IMR-90 (cell line): ENCODE results near the gene EFNA5. TPM values are rescaled to one million over a fixed set of nuclear protein-coding genes. Genes with fewer than 3 reads are reported as not detected.
A peak's percentile ranks its signal among the peaks of the same experiment; 100 is the strongest.

Experiments used
- ATAC-seq: fragments of 200-7000 bp; cut with Tn5 transposase; 2 replicates; pipeline ENCODE4 v1.9.1; 2020; ENCODE audit warnings: low read depth, mild to moderate bottlenecking, moderate library complexity
- BruUV-seq: library from RNA; stranded (reverse); fragments of 400-500 nt; replicated peaks from 2 replicates; lab custom pipeline; 2021; lab: Mats Ljungman, UMichigan
- CTCF ChIA-PET: fragments of 300-600 bp; formaldehyde crosslinking; extraction: SDS; loops from one replicate; lab custom pipeline; 2021; ENCODE audit warnings: antibody characterized with exemption; lab: Yijun Ruan, JAX
- POLR2A ChIA-PET: fragments of 300-600 bp; sonication (Branson Sonifier 250); formaldehyde crosslinking; loops from one replicate; lab custom pipeline; 2022; ENCODE audit warnings: antibody characterized with exemption; ENCODE audit not compliant: unreplicated experiment; lab: Charles Lee
- DNase-seq: peaks from one replicate; pipeline ENCODE4 v3.0.0; 2013
- H2AFZ ChIP-seq: replicated peaks from 2 replicates; pipeline ENCODE3; 2013; ENCODE audit warnings: low read length, mild to moderate bottlenecking; ENCODE audit not compliant: poor library complexity
- H2AK5ac ChIP-seq: 2 replicates; pipeline ENCODE4 v1.6.1; 2013; ENCODE audit warnings: low read depth, low read length, inconsistent platforms
- H2AK9ac ChIP-seq: replicated peaks from 2 replicates; pipeline ENCODE3; 2013; ENCODE audit warnings: mild to moderate bottlenecking, low read depth, low read length, moderate library complexity; ENCODE audit not compliant: poor library complexity
- H2BK120ac ChIP-seq: 2 replicates; pipeline ENCODE4 v1.6.1; 2013; ENCODE audit warnings: low read depth, low read length, inconsistent platforms
- H2BK15ac ChIP-seq: 3 replicates; pipeline ENCODE4 v1.6.1; 2013; ENCODE audit warnings: low read depth, low read length, inconsistent platforms
- H2BK20ac ChIP-seq: 2 replicates; pipeline ENCODE4 v1.6.1; 2013; ENCODE audit warnings: low read depth, mild to moderate bottlenecking, inconsistent platforms, low read length, moderate library complexity
- H2BK5ac ChIP-seq: 2 replicates; pipeline ENCODE4 v1.6.1; 2013; ENCODE audit warnings: mild to moderate bottlenecking, low read depth, low read length, inconsistent platforms; ENCODE audit not compliant: poor library complexity, severe bottlenecking
- H3K14ac ChIP-seq: replicated peaks from 2 replicates; pipeline ENCODE4 v1.6.1; 2013; ENCODE audit warnings: low read depth, low read length, inconsistent platforms
- H3K18ac ChIP-seq: 2 replicates; pipeline ENCODE4 v1.6.1; 2013; ENCODE audit warnings: low read depth, low read length, control low read depth
- H3K23ac ChIP-seq: 2 replicates; pipeline ENCODE4 v1.6.1; 2013; ENCODE audit warnings: low read depth, low read length, inconsistent platforms
- H3K27ac ChIP-seq: 2 replicates; pipeline ENCODE4 v1.5.1; 2013; ENCODE audit warnings: mild to moderate bottlenecking, control low read depth, low read length; ENCODE audit not compliant: insufficient read depth
- H3K27me3 ChIP-seq: 2 replicates; pipeline ENCODE4 v1.6.1; 2013; ENCODE audit warnings: low read length; ENCODE audit not compliant: control insufficient read depth, insufficient read depth
- H3K36me3 ChIP-seq: 2 replicates; pipeline ENCODE4 v1.6.1; 2013; ENCODE audit warnings: low read length, mixed read lengths; ENCODE audit not compliant: control insufficient read depth, insufficient read depth
- H3K4ac ChIP-seq: 2 replicates; pipeline ENCODE4 v1.6.1; 2013; ENCODE audit warnings: low read depth, low read length, inconsistent platforms
- H3K4me1 ChIP-seq: 2 replicates; pipeline ENCODE4 v1.6.1; 2013; ENCODE audit warnings: low read length, mixed read lengths; ENCODE audit not compliant: control insufficient read depth, insufficient read depth
- H3K4me2 ChIP-seq: 2 replicates; pipeline ENCODE4 v1.6.1; 2013; ENCODE audit warnings: low read depth, mild to moderate bottlenecking, control low read depth, low read length, moderate library complexity
- H3K4me3 ChIP-seq: 2 replicates; pipeline ENCODE4 v1.5.1; 2013; ENCODE audit warnings: low read depth, mild to moderate bottlenecking, control low read depth, low read length, moderate library complexity; ENCODE audit not compliant: insufficient read depth
- H3K56ac ChIP-seq: 2 replicates; pipeline ENCODE4 v1.6.1; 2013; ENCODE audit warnings: low read length, inconsistent platforms; ENCODE audit not compliant: insufficient read depth; ENCODE audit errors: extremely low read depth
- H3K79me1 ChIP-seq, 2 experiments: 2 replicates each; pipeline ENCODE4 v1.6.1; 2013; ENCODE audit warnings: low read length in 2 of 2, inconsistent platforms in 1 of 2, low read depth in 1 of 2
- H3K9ac ChIP-seq: 2 replicates; pipeline ENCODE4 v1.6.1; 2013; ENCODE audit warnings: low read depth, low read length, control low read depth
- H3K9me1 ChIP-seq: 2 replicates; pipeline ENCODE4 v1.6.1; 2013; ENCODE audit warnings: low read length, inconsistent platforms; ENCODE audit not compliant: insufficient read depth
- H3K9me3 ChIP-seq: 2 replicates; pipeline ENCODE4 v1.6.1; 2013; ENCODE audit warnings: low read length; ENCODE audit not compliant: control insufficient read depth, insufficient read depth
- H4K20me1 ChIP-seq: 2 replicates; pipeline ENCODE4 v1.6.1; 2013; ENCODE audit warnings: low read length, inconsistent platforms; ENCODE audit not compliant: insufficient read depth
- H4K5ac ChIP-seq: 2 replicates; pipeline ENCODE4 v1.6.1; 2013; ENCODE audit warnings: mild to moderate bottlenecking, low read depth, low read length, control low read depth
- H4K8ac ChIP-seq, 2 experiments: 2 replicates each; pipeline ENCODE4 v1.6.1; 2013; ENCODE audit warnings: low read depth in 2 of 2, low read length in 2 of 2, control low read depth in 1 of 2, inconsistent platforms in 1 of 2
- H4K91ac ChIP-seq: 2 replicates; pipeline ENCODE4 v1.6.1; 2013; ENCODE audit warnings: low read depth, low read length, inconsistent platforms; ENCODE audit not compliant: insufficient read depth
- CTCF ChIP-seq: conservative IDR thresholded peaks from 2 replicates; pipeline ENCODE4 v1.5.1; 2012; ENCODE audit warnings: mild to moderate bottlenecking, low read depth, low read length, improper control_type of control experiment
- MXI1 ChIP-seq: IDR thresholded peaks from 2 replicates; pipeline ENCODE4 v1.6.1; 2012; ENCODE audit warnings: low read depth, mild to moderate bottlenecking, low read length, moderate library complexity, borderline replicate concordance
- NFE2L2 ChIP-seq: fragments of 150-350 bp; IDR thresholded peaks from 2 replicates; pipeline ENCODE4 v1.6.1; 2016; ENCODE audit warnings: low read depth, mild to moderate bottlenecking, low read length
- WGBS, 2 experiments: methylation state at CpG; one replicate each; pipeline versions ENCODE4 v1.1.5 to v1.1.7; 2013; ENCODE audit warnings: missing lambda C conversion rate in 2 of 2; ENCODE audit not compliant: insufficient read length in 1 of 2; ENCODE audit errors: extremely low coverage in 2 of 2; 5-methylcytosine and 5-hydroxymethylcytosine counted together
- dilution Hi-C: fragments of 300-500 bp; cut with HindIII; formaldehyde crosslinking; loops from one replicate; pipeline ENCODE4 v1.14.3; 2018; ENCODE audit warnings: low sequenced_read_pairs; ENCODE audit not compliant: unreplicated experiment
- in situ Hi-C: fragments of 300-500 bp; cut with MboI; formaldehyde crosslinking; loops from 3 replicates; pipeline ENCODE4 v1.14.3; 2019; ENCODE audit warnings: low sequenced_read_pairs, inconsistent platforms, mixed read lengths
- intact Hi-C: fragments of 100-400 bp; cut with micrococcal nuclease; formaldehyde crosslinking; loops from 2 replicates; pipeline ENCODE4 v1.10.0; 2022
- polyA plus RNA-seq, 3 experiments: library from polyadenylated mRNA; depleted of rRNA; stranded (reverse); fragments of >200 nt; gene quantifications; 2 replicates each; pipeline ENCODE4 v1.2.3, GENCODE V29; 2012; ENCODE audit warnings: low replicate concordance in 1 of 3
- total RNA-seq: library from RNA; depleted of rRNA; stranded (reverse); fragments of >200 nt; gene quantifications from 2 replicates; pipeline ENCODE4 v1.2.3, GENCODE V29; 2012

Gene EFNA5
- total and polyA plus RNA-seq, 2 of the 4 experiments (the other 2 are of a cell fraction) = 1.5 to 1.6 TPM

- Histone ChIP-seq H3K27me3 (no peaks in the 10 kb centered on the region), H2BK20ac (no peak overlapping the region), H3K18ac (no peak overlapping the region), H2BK15ac (no peak overlapping the region), H2AK9ac (no peak overlapping the region), H3K14ac (no peak overlapping the region), H4K91ac (no peak overlapping the region; the same call in 1 of the 2 replicates), H3K27ac (no peak overlapping the region), H2BK120ac (no peak overlapping the region), H3K36me3 (no peaks in the 10 kb centered on the region), H4K8ac (no peak overlapping the region), H3K9me3 (no peaks in the 10 kb centered on the region), H3K4me2 (no peak overlapping the region), H4K5ac (0 out of 2 replicates have a peak overlapping the region, but pooled peaks have one; percentile 36), H2AK5ac (peak overlapping the region; percentile 38; the same call in 1 of the 2 replicates), H3K23ac (no peak overlapping the region), H3K4me1 (no peaks in the 10 kb centered on the region; the same call in 1 of the 2 replicates), H3K4ac (no peak overlapping the region; the same call in 1 of the 2 replicates), H3K9me1 (no peaks in the 10 kb centered on the region), H2BK5ac (no peak overlapping the region), H2AFZ (no peak overlapping the region), H4K20me1 (no peaks in the 10 kb centered on the region), H3K56ac (no peak overlapping the region), H3K4me3 (no peak overlapping the region), H3K79me1 (no peaks in the 10 kb centered on the region), H3K9ac (no peak overlapping the region)
- ATAC-seq (no peak), DNase-seq (no peak)
- CTCF ChIA-PET = interaction anchor here (1.0 to 1.4 kb wide), 2 partner anchors 15 to 22 kb away, joined by 3 to 4 read pairs; no protein-coding TSS in a partner anchor
- intact Hi-C loops (no loop called here), in situ Hi-C loops (no loop called here), dilution Hi-C loops (no loop called here)
- WGBS, 2 experiments = 92% methylated on average over 2 of the region's 10 CpGs; no CpG with 5 or more reads in 1 of the 2 experiments
- TF ChIP-seq NFE2L2 (no peak), MXI1 (no peak), CTCF (no peak)
- POLR2A ChIA-PET = no interaction called here
- no TSS peak for BruUV-seq
Observed at GRCh38 chr5:107404595-107405374, 266.0 kb downstream of the EFNA5 start.
